Heart left ventricle (tissue), 16 donors: ENCODE results near the gene KDM3B. TPM values are rescaled to one million over a fixed set of nuclear protein-coding genes. Genes with fewer than 3 reads are reported as not detected.
"Not testable (repeated sequence)": the region's sequence is repeated elsewhere in the genome, so short reads cannot be mapped to it uniquely, and the experiment has no call there.

Experiments used
- ATAC-seq, 4 donors: fragments of 200-7000 bp; cut with Tn5 transposase; one replicate each; pipeline ENCODE4 v1.9.1; 2020 to 2022; ENCODE audit warnings: moderate library complexity in 4 of 4, mild to moderate bottlenecking in 3 of 4, moderate number of reproducible peaks in 1 of 4
- DNase-seq, 5 donors: peaks; one replicate each; pipeline ENCODE4 v3.0.0-alpha.2; 2020
- H3K27ac ChIP-seq, 12 donors: fragments of 200-600 bp; sonication (generic) in 4 of 12; one replicate each; pipeline versions ENCODE4 v1.5.0 to v1.8.0; 2016 to 2022; ENCODE audit warnings: mild to moderate bottlenecking in 2 of 12
- H3K27me3 ChIP-seq, 9 donors: fragments of 200-600 bp; sonication (generic) in 2 of 9; one replicate each; pipeline versions ENCODE4 v1.5.1 to v1.8.0; 2016 to 2022; ENCODE audit warnings: mild to moderate bottlenecking in 3 of 9
- H3K36me3 ChIP-seq, 9 donors: fragments of 200-600 bp; sonication (generic) in 2 of 9; one replicate each; pipeline versions ENCODE4 v1.5.0 to v1.8.0; 2018 to 2022; ENCODE audit warnings: mild to moderate bottlenecking in 2 of 9
- H3K4me1 ChIP-seq, 12 donors: fragments of 200-600 bp; sonication (generic) in 4 of 12; one replicate each; pipeline versions ENCODE4 v1.5.0 to v1.8.0; 2016 to 2022; ENCODE audit warnings: mild to moderate bottlenecking in 3 of 12
- H3K4me3 ChIP-seq, 12 donors: fragments of 200-600 bp; sonication (generic) in 4 of 12; one replicate each; pipeline versions ENCODE4 v1.5.0 to v1.8.0; 2017 to 2022; ENCODE audit warnings: mild to moderate bottlenecking in 9 of 12, moderate library complexity in 4 of 12
- H3K9me3 ChIP-seq, 12 donors: fragments of 200-600 bp; sonication (generic) in 4 of 12; one replicate each; pipeline versions ENCODE4 v1.5.0 to v1.8.0; 2016 to 2022; ENCODE audit warnings: mild to moderate bottlenecking in 1 of 12
- POLR2A ChIP-seq, 2 donors: fragments of 450-650 bp; IDR thresholded peaks; one replicate each; pipeline ENCODE4 v1.6.1; 2017; ENCODE audit warnings: antibody characterized with exemption in 2 of 2, mild to moderate bottlenecking in 2 of 2, moderate library complexity in 2 of 2
- WGBS, 4 donors: extraction: QIAGEN DNeasy Blood & Tissue Kit in 2 of 4; methylation state at CpG; one replicate each; pipeline versions ENCODE4 v1.1.5 to v1.1.7; 2013 to 2018; 5-methylcytosine and 5-hydroxymethylcytosine counted together
- intact Hi-C, 10 donors: fragments of 100-400 bp; cut with DNase I; formaldehyde crosslinking; loops; one replicate each; pipeline versions ENCODE4 v1.11.1 to v1.14.2; 2022
- polyA plus RNA-seq, 2 donors: library from polyadenylated mRNA; stranded (reverse); fragments of 200-250 nt; gene quantifications; one replicate each; pipeline ENCODE4 v1.2.3, GENCODE V29; 2013
- total RNA-seq, 9 donors: library from RNA; depleted of rRNA in 2 of 9; stranded (reverse); fragments of >200 nt in 2 of 9; fragmentation: NEBNext Ultra II Directional in 3 of 9; extraction: Animal tissue kit (Norgen Biotek cat#: 25700) in 3 of 9; gene quantifications; one replicate each; pipeline versions ENCODE4 v1.1.0 to v1.2.4, GENCODE V29; 2016 to 2023
- TF ChIP-seq, protein P1 (sequence below), 12 donors: fragments of 200-600 bp; sonication (generic) in 4 of 12; IDR thresholded peaks; one replicate each; pipeline versions ENCODE4 v1.5.0 to v1.8.0; 2018 to 2022; ENCODE audit warnings: antibody characterized with exemption in 12 of 12, mild to moderate bottlenecking in 5 of 12
- donor health status: ischemic (EF 13 %, LVEDD 7.1; RV severe dilation, severe dysfunction).
- donor health status: healthy with polysubstance abuse.
- donor health status: DM: no; HTN: yes; CAD: no.
- donor health status: DM: no; HTN: no; CAD: no.
- donor health status: ischemic (EF 25% LVEDD 6.9; RV normal size, moderate dysfunction).
- donor health status: ischemic (EF 25% LVEDD 5.7; RV mildly dilated, moderate dysfunction).
- donor health status: healthy.
- donor health status: DM: yes; HTN: yes; CAD: no.
- donor health status: ischemic (EF 35%, LVEDD 5.7; RV mildly dilated, moderate dysfunction).
- donor health status: nonischemic (EF 11% LVEDD 7.7; RV severe dilation, severe dysfunction).
- donor health status: DM: yes; HTN: yes; CAD: no.
- donor health status: PGD.
- donor health status: ischemic (EF 29% LVEDD 5.4; RV normal size, mild dysfunction).
- donor health status: nonischemic (EF 23%, LVEDD 6.1; RV moderate dilation, normal function).

The KDM3B gene
- total and polyA plus RNA-seq, 11 donors = 17.0 to 65.1 (median 44.8) TPM

DNA sequence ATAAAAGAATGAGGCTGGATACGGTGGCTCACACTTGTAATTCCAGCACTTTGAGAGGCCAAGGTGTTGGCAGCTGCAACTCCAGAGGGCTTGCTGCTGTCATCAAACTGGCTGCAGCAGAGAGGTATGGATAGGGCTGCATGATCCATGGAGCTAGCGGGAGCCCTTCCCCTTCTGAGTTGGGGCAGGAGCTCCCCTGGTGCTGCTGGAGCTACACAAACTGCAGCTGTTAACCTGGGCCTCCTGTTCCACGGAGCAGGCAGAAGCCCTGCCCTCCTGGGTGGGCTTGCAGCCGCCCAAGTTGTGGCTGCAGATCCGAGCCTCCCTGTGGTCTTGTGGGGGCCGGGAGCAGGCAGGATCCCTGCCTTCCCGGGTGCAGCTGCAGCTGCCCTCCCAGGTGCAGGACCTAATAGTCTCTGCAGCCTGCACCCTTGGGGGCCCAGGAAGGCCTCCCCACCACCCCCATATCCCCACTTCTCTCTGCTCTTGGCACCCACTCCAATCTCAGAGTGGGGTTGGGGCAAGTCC, 36.7 kb upstream of the KDM3B start:
- no peak for ATAC-seq
- TF ChIP-seq, protein P1, sequence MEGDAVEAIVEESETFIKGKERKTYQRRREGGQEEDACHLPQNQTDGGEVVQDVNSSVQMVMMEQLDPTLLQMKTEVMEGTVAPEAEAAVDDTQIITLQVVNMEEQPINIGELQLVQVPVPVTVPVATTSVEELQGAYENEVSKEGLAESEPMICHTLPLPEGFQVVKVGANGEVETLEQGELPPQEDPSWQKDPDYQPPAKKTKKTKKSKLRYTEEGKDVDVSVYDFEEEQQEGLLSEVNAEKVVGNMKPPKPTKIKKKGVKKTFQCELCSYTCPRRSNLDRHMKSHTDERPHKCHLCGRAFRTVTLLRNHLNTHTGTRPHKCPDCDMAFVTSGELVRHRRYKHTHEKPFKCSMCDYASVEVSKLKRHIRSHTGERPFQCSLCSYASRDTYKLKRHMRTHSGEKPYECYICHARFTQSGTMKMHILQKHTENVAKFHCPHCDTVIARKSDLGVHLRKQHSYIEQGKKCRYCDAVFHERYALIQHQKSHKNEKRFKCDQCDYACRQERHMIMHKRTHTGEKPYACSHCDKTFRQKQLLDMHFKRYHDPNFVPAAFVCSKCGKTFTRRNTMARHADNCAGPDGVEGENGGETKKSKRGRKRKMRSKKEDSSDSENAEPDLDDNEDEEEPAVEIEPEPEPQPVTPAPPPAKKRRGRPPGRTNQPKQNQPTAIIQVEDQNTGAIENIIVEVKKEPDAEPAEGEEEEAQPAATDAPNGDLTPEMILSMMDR (IDR thresholded peaks at IDR 0.05) = no peak
- TF ChIP-seq POLR2A (IDR thresholded peaks at IDR 0.05) = no peak
- H3K4me3 ChIP-seq = no peak overlapping the region
- WGBS, 4 donors = 67 to 97% (median 92%) methylated on average over 1 to 7 of the region's 7 CpGs
- DNase-seq = no peak
- intact Hi-C loops = no loop called here
- H3K9me3 ChIP-seq = no peaks in the 10 kb centered on the region
- H3K36me3 ChIP-seq = peaks cover 0 to 6% (median 0%) of the 10 kb centered on the region in 9 donors
- no peak overlapping the region for H3K27ac ChIP-seq
- H3K4me1 ChIP-seq = no peaks in the 10 kb centered on the region
- no peaks in the 10 kb centered on the region for H3K27me3 ChIP-seq

DNA sequence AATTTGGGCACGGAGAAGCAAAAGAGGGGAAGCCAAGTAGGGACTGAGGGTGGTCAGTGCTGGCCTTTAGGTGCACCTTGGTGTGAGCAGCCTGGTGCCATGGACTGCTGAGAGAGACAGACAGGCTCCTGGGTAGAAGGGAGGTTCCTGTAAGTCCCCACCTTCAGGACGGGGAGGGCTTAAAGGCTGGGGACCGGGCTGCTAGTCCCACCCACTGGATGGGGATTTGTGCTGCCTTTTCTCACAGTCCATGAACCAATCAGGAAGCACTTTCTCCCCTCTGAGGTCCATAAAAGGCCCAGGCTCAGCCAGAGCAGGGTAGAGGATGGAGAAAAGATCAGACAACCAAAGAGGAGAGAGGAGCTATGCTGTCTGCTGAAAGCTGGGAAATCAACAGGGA, 36.1 kb upstream of the KDM3B start:
- 74 to 93% (median 82%) methylated on average over 3 of the region's 3 CpGs for WGBS, 4 donors
- no peak for ATAC-seq
- no peaks in the 10 kb centered on the region for H3K27me3 ChIP-seq
- H3K4me3 ChIP-seq = no peak overlapping the region
- TF ChIP-seq, protein P1 (IDR thresholded peaks at IDR 0.05) = no peak
- TF ChIP-seq POLR2A (IDR thresholded peaks at IDR 0.05) = no peak
- no peaks in the 10 kb centered on the region for H3K9me3 ChIP-seq
- intact Hi-C loops = no loop called here
- DNase-seq = no peak
- no peak overlapping the region for H3K27ac ChIP-seq
- H3K36me3 ChIP-seq = peaks cover 0 to 6% (median 0%) of the 10 kb centered on the region in 9 donors
- H3K4me1 ChIP-seq = no peaks in the 10 kb centered on the region

DNA sequence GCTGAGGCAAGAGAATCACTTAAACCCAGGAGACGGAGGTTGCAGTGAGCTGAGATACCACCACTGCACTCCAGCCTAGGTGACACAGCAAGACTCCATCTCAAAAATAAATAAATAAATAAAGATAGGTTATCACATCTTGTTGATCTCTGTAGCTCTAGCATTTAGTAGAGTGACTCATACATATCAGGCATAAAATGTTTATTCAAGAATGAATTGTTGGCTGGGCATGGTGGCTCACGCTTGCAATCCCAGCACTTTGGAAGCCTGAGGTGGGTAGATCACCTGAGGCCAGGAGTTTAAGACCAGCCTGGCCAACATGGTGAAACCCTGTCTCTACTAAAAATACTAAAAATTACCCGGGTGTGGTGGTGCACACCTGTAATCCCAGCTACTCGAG, 34.3 kb upstream of the KDM3B start:
- WGBS, 4 donors = 94 to 100% (median 95%) methylated on average over 4 of the region's 4 CpGs
- H3K9me3 ChIP-seq, DNase-seq, ATAC-seq, H3K4me3 ChIP-seq, H3K27ac ChIP-seq, H3K27me3 ChIP-seq, intact Hi-C loops, H3K36me3 ChIP-seq, H3K4me1 ChIP-seq: not testable (repeated sequence)

DNA sequence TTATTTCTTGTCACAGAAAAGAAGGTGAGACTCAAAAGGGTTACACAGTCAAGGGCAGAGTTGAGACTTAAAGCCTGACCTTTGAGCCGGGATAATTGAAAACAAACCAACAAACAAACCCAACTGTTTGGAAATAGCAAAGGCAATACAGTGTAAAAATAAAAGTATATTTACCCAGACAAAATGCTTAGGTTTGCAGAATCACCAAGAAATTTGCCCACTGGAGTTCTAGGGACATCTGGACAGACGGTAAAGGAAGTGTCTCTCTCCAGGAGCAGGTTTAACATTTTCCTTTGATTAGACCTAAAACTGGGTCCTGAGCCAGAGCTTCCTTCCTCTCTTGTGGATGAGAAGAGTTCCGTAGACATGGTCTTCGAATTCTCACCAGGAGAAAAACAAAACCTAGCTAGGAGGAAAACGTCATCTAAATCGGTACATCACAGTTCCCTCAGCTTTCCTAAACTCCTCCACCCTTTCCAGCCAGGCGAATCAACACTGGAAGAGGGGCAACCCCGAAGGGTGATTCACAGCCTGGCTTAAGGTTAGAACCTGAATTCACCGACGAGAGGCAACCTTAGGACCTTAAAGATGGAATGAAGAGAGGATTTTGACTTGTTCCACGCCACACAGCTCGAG, 21.6 kb upstream of the KDM3B start:
- Histone ChIP-seq H3K27me3 (no peaks in the 10 kb centered on the region), H3K4me3 (peak overlapping the region in 10 of 12 donors; percentile 24 to 63 (median 52)), H3K4me1 (peaks cover 0 to 16% (median 10%) of the 10 kb centered on the region in 12 donors), H3K27ac (no peak overlapping the region), H3K36me3 (no peaks in the 10 kb centered on the region), H3K9me3 (no peaks in the 10 kb centered on the region)
- intact Hi-C loops = loop anchor here in 2 of 10 donors (5.0 to 10.0 kb wide), 2 partner anchors 119 to 214 kb away; partner anchors contain the start of genes CDC23 (in 1 of the 2) and ETF1 (in 1 of the 2)
- DNase-seq = no peak
- ATAC-seq = no peak
- WGBS, 4 donors = 2 to 4% (median 4%) methylated on average over 12 of the region's 12 CpGs
- TF ChIP-seq, protein P1 (IDR thresholded peaks at IDR 0.05) = no peak
- no peak for TF ChIP-seq POLR2A (IDR thresholded peaks at IDR 0.05)
